Prostate gland (tissue), 2 donors: Measurements from ENCODE around the gene EXOC2. TPM values are rescaled to one million over a fixed set of nuclear protein-coding genes. Genes with fewer than 3 reads are reported as not detected.
A peak's percentile ranks its signal among the peaks of the same experiment; 100 is the strongest.

Experiments used
- DNase-seq: peaks from one replicate; pipeline ENCODE4 v3.0.0-alpha.2; 2019; ENCODE audit warnings: low spot score
- H3K27ac ChIP-seq, 2 donors: fragments of 200-600 bp; sonication (generic); 2 replicates each; pipeline ENCODE4 v1.5.1; 2017 to 2019
- H3K27me3 ChIP-seq: fragments of 200-600 bp; sonication (generic); replicated peaks from 2 replicates; pipeline ENCODE4 v1.5.1; 2019; ENCODE audit not compliant: insufficient read depth
- H3K36me3 ChIP-seq, 2 donors: fragments of 200-600 bp; sonication (generic); 1 replicate in 1 of 2; 2 replicates in 1 of 2; pipeline versions ENCODE4 v1.5.1 to v1.8.1; 2017 to 2019
- H3K4me1 ChIP-seq: fragments of 200-600 bp; sonication (generic); replicated peaks from 2 replicates; pipeline ENCODE4 v1.5.1; 2019
- H3K4me3 ChIP-seq, 2 donors: fragments of 200-600 bp; sonication (generic); 2 replicates each; pipeline ENCODE4 v1.5.1; 2017 to 2019
- H3K9me3 ChIP-seq: fragments of 200-600 bp; sonication (generic); 2 replicates; pipeline ENCODE4 v1.5.1; 2017
- CTCF ChIP-seq, 4 experiments: fragments of 200-600 bp in 2 of 4; fragments of 450-650 bp in 2 of 4; sonication (generic) in 2 of 4; IDR thresholded peaks; 1 replicate in 3 of 4; 2 replicates in 1 of 4; pipeline ENCODE4 v1.5.1; 2016 to 2019; ENCODE audit warnings: antibody characterized with exemption in 4 of 4, mild to moderate bottlenecking in 2 of 4, moderate library complexity in 2 of 4
- POLR2A ChIP-seq: fragments of 450-650 bp; IDR thresholded peaks from one replicate; pipeline ENCODE4 v1.6.1; 2016; ENCODE audit warnings: antibody characterized with exemption, mild to moderate bottlenecking
- POLR2AphosphoS5 ChIP-seq: sonication (generic); formaldehyde crosslinking; IDR thresholded peaks from one replicate; pipeline ENCODE4 v1.6.1; 2017; ENCODE audit warnings: antibody characterized with exemption
- WGBS: methylation state at CpG from one replicate; pipeline ENCODE4 v1.1.5; 2018; 5-methylcytosine and 5-hydroxymethylcytosine counted together
- intact Hi-C: fragments of 100-400 bp; cut with DNase I; formaldehyde crosslinking; loops from one replicate; pipeline ENCODE4 v1.14.2; 2022
- total RNA-seq, 2 donors: library from RNA; depleted of rRNA; stranded (reverse); fragments of >200 nt; gene quantifications; one replicate each; pipeline ENCODE4 v1.1.0, GENCODE V29; 2016

The EXOC2 gene
- total RNA-seq, 2 donors from 2014 or later = 18.2 to 30.8 TPM

GRCh38 chr6:626236-626635, 66.7 kb downstream of the EXOC2 start:
- Histone ChIP-seq H3K4me1 (no peaks in the 10 kb centered on the region), H3K36me3 (no peaks in the 10 kb centered on the region), H3K4me3 (no peak overlapping the region), H3K27ac (no peak overlapping the region), H3K9me3 (no peaks in the 10 kb centered on the region), H3K27me3 (no peaks in the 10 kb centered on the region)
- no peak for DNase-seq
- intact Hi-C loops = no loop called here
- WGBS = 76% methylated on average over 9 of the region's 9 CpGs
- TF ChIP-seq POLR2AphosphoS5 (no peak), CTCF (IDR thresholded peaks at IDR 0.05) (no peak), POLR2A (no peak)

- no peak for TF ChIP-seq POLR2AphosphoS5
- TF ChIP-seq CTCF (IDR thresholded peaks at IDR 0.05) = peak in 1 of 4 experiments; percentile 9
- no peaks in the 10 kb centered on the region for H3K36me3 ChIP-seq
- DNase-seq = no peak
- no peaks in the 10 kb centered on the region for H3K27me3 ChIP-seq
- WGBS = 89% methylated on average over 11 of the region's 11 CpGs
- no peaks in the 10 kb centered on the region for H3K9me3 ChIP-seq
- no peaks in the 10 kb centered on the region for H3K4me1 ChIP-seq
- H3K4me3 ChIP-seq = no peak overlapping the region
- H3K27ac ChIP-seq = no peak overlapping the region
- intact Hi-C loops = loop anchor here (5.0 kb wide), 1 partner anchor 62 kb away; no protein-coding TSS in a partner anchor
Measured at GRCh38 chr6:624979-625378, 68.0 kb downstream of the EXOC2 start.

- Histone ChIP-seq H3K27me3 (no peaks in the 10 kb centered on the region), H3K4me1 (no peaks in the 10 kb centered on the region), H3K36me3 (no peaks in the 10 kb centered on the region), H3K9me3 (no peaks in the 10 kb centered on the region), H3K4me3 (no peak overlapping the region), H3K27ac (no peak overlapping the region)
- DNase-seq = no peak
- TF ChIP-seq POLR2AphosphoS5 (no peak), POLR2A (no peak), CTCF (IDR thresholded peaks at IDR 0.05) (no peak)
- intact Hi-C loops = loop anchor here (5.0 kb wide), 1 partner anchor 65 kb away; no protein-coding TSS in a partner anchor
- 84% methylated on average over 7 of the region's 7 CpGs for WGBS
Measured at GRCh38 chr6:622462-622861, 70.5 kb downstream of the EXOC2 start.

GRCh38 chr6:621931-622330, 71.0 kb downstream of the EXOC2 start:
- Histone ChIP-seq H3K36me3 (no peaks in the 10 kb centered on the region), H3K4me3 (no peak overlapping the region), H3K9me3 (no peaks in the 10 kb centered on the region), H3K4me1 (no peaks in the 10 kb centered on the region), H3K27ac (no peak overlapping the region), H3K27me3 (no peaks in the 10 kb centered on the region)
- 89% methylated on average over 9 of the region's 9 CpGs for WGBS
- TF ChIP-seq POLR2AphosphoS5 (no peak), CTCF (IDR thresholded peaks at IDR 0.05) (no peak), POLR2A (no peak)
- intact Hi-C loops = loop anchor here (5.0 kb wide), 1 partner anchor 65 kb away; no protein-coding TSS in a partner anchor
- no peak for DNase-seq

- Histone ChIP-seq H3K36me3 (no peaks in the 10 kb centered on the region), H3K27ac (no peak overlapping the region), H3K27me3 (no peaks in the 10 kb centered on the region), H3K4me1 (no peaks in the 10 kb centered on the region), H3K4me3 (no peak overlapping the region), H3K9me3 (no peaks in the 10 kb centered on the region)
- 96% methylated on average over 4 of the region's 4 CpGs for WGBS
- no peak for DNase-seq
- intact Hi-C loops = loop anchor here (5.0 kb wide), 1 partner anchor 66 kb away; no protein-coding TSS in a partner anchor
- TF ChIP-seq CTCF (IDR thresholded peaks at IDR 0.05) (no peak), POLR2A (no peak), POLR2AphosphoS5 (no peak)
Measured at GRCh38 chr6:620950-621349, 72.0 kb downstream of the EXOC2 start.
